ENCODE results near the gene NEK10.
A peak's percentile ranks its signal among the peaks of the same experiment; 100 is the strongest.

The NEK10 gene

GRCh38 chr3:27358372-27358771 is 10.8 kb downstream of the NEK10 start:
- TF ChIP-seq CTCF (conservative IDR thresholded peaks at IDR 0.05; ENCODE audit: low read length) = no peak
- no peak for DNase-seq (ENCODE audit: low read depth)
- H3K4me3 ChIP-seq (ENCODE audit: low read length) = no peak overlapping the region

- no peak overlapping the region for H3K4me3 ChIP-seq (ENCODE audit: low read length)
- peak; percentile 68 for TF ChIP-seq CTCF (conservative IDR thresholded peaks at IDR 0.05; ENCODE audit: low read length)
- DNase-seq (ENCODE audit: low read depth) = peak; percentile 29
Measured at GRCh38 chr3:27357665-27358258, 11.4 kb downstream of the NEK10 start.

- no peak for TF ChIP-seq CTCF (conservative IDR thresholded peaks at IDR 0.05; ENCODE audit: low read length)
- DNase-seq (ENCODE audit: low read depth) = no peak
- H3K4me3 ChIP-seq (ENCODE audit: low read length) = no peak overlapping the region
Measured at GRCh38 chr3:27356976-27357375, 12.2 kb downstream of the NEK10 start.

GRCh38 chr3:27354588-27355203 is 14.5 kb downstream of the NEK10 start:
- no peak overlapping the region for H3K4me3 ChIP-seq (ENCODE audit: low read length)
- TF ChIP-seq CTCF (conservative IDR thresholded peaks at IDR 0.05; ENCODE audit: low read length) = no peak
- no peak for DNase-seq (ENCODE audit: low read depth)

GRCh38 chr3:27354161-27354560 is 15.0 kb downstream of the NEK10 start:
- H3K4me3 ChIP-seq (ENCODE audit: low read length) = no peak overlapping the region
- no peak for TF ChIP-seq CTCF (conservative IDR thresholded peaks at IDR 0.05; ENCODE audit: low read length)
- DNase-seq (ENCODE audit: low read depth) = no peak

GRCh38 chr3:27353221-27353620 is 16.0 kb downstream of the NEK10 start:
- TF ChIP-seq CTCF (conservative IDR thresholded peaks at IDR 0.05; ENCODE audit: low read length) = no peak
- H3K4me3 ChIP-seq (ENCODE audit: low read length) = no peak overlapping the region
- peak; percentile 79 for DNase-seq (ENCODE audit: low read depth)

GRCh38 chr3:27352047-27352446 is 17.1 kb downstream of the NEK10 start:
- no peak for TF ChIP-seq CTCF (conservative IDR thresholded peaks at IDR 0.05; ENCODE audit: low read length)
- no peak for DNase-seq (ENCODE audit: low read depth)
- no peak overlapping the region for H3K4me3 ChIP-seq (ENCODE audit: low read length)
